ENCODE results near the gene HBQ1.

GRCh38 chr16:178668-179015 is 1.6 kb upstream of the HBQ1 start:
- TF ChIP-seq, protein P1, sequence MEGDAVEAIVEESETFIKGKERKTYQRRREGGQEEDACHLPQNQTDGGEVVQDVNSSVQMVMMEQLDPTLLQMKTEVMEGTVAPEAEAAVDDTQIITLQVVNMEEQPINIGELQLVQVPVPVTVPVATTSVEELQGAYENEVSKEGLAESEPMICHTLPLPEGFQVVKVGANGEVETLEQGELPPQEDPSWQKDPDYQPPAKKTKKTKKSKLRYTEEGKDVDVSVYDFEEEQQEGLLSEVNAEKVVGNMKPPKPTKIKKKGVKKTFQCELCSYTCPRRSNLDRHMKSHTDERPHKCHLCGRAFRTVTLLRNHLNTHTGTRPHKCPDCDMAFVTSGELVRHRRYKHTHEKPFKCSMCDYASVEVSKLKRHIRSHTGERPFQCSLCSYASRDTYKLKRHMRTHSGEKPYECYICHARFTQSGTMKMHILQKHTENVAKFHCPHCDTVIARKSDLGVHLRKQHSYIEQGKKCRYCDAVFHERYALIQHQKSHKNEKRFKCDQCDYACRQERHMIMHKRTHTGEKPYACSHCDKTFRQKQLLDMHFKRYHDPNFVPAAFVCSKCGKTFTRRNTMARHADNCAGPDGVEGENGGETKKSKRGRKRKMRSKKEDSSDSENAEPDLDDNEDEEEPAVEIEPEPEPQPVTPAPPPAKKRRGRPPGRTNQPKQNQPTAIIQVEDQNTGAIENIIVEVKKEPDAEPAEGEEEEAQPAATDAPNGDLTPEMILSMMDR (tag by site-specific recombination; IDR thresholded peaks at IDR 0.05) = no peak
- no peak for TF ChIP-seq ZFP3 (tag by site-specific recombination; IDR thresholded peaks at IDR 0.05; ENCODE audit: low read depth)
- TF ChIP-seq ZNF785 (tag by site-specific recombination; IDR thresholded peaks at IDR 0.05) = no peak
- no peak for TF ChIP-seq ZNF18 (tag by site-specific recombination; IDR thresholded peaks at IDR 0.05)
- no peak for TF ChIP-seq ZNF76 (tag by site-specific recombination; IDR thresholded peaks at IDR 0.05; ENCODE audit: borderline replicate concordance, low read depth)
- no peak for TF ChIP-seq ZNF513 (tag by site-specific recombination; IDR thresholded peaks at IDR 0.05)
- no peak for TF ChIP-seq ZFP37 (tag by site-specific recombination; IDR thresholded peaks at IDR 0.05)
- no peak for TF ChIP-seq ZNF670 (tag by site-specific recombination; IDR thresholded peaks at IDR 0.05; ENCODE audit: low read depth)
- TF ChIP-seq ZNF24 (tag by site-specific recombination; IDR thresholded peaks at IDR 0.05) = no peak
- TF ChIP-seq SP2 (tag by site-specific recombination; IDR thresholded peaks at IDR 0.05) = no peak
